ENCODE measurements around the gene KRT16.
"Not testable (repeated sequence)": the region's sequence is repeated elsewhere in the genome, so short reads cannot be mapped to it uniquely, and the experiment has no call there.

Gene KRT16

DNA sequence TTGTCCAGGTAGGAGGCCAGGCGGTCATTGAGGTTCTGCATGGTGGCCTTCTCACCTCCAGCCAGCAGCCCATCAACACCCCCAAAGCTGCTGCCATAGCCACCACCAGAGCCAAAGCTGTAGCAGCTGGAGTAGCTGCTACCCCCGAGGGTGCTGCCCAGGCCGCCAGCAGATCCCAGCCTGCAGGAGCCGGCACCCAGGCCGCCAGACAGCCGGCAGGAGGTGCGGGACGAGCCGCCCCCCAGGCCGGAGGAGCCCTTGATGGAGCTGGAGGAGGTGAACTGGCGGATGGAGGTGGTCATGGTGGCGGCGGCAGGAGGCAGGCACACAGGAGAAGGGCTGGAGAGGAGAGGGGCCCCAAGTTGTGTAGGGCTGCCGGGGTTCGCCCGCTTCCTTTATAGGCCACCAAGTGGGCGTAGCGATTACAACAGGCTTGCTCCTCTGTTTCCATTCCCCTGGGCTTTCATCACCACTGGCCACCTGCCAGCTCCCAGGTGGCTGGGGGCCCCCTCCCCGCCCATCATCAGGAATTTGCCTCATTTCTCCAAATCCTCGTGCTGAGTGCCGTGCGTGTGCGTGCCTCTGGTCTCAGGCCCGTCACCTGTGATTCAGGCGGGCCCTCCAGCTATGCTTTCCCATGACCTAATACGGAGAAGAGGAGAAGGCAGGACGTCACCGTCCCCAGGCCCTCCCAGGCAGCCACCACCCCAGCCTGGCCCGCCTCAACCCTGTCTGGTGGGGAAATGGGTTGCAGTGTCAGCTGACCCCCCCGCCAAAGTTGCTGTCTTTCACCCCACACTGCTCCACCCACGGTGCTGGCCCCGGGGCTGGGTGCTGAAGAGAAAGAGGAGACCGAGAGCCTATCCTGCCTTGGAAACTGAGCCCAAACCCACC, 11.9 kb upstream of the KRT16 start, which contains the start of gene KRT17:
TSS of gene KRT17 (minus strand) at position 368 of the 894 bp plus-strand sequence. CDS start at position 302, 66 bp downstream.
- TF ChIP-seq, protein P1, sequence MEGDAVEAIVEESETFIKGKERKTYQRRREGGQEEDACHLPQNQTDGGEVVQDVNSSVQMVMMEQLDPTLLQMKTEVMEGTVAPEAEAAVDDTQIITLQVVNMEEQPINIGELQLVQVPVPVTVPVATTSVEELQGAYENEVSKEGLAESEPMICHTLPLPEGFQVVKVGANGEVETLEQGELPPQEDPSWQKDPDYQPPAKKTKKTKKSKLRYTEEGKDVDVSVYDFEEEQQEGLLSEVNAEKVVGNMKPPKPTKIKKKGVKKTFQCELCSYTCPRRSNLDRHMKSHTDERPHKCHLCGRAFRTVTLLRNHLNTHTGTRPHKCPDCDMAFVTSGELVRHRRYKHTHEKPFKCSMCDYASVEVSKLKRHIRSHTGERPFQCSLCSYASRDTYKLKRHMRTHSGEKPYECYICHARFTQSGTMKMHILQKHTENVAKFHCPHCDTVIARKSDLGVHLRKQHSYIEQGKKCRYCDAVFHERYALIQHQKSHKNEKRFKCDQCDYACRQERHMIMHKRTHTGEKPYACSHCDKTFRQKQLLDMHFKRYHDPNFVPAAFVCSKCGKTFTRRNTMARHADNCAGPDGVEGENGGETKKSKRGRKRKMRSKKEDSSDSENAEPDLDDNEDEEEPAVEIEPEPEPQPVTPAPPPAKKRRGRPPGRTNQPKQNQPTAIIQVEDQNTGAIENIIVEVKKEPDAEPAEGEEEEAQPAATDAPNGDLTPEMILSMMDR (IDR thresholded peaks at IDR 0.05; ENCODE audit: low read length): no peak
- TF ChIP-seq EZH2 (optimal IDR thresholded peaks at IDR 0.05; ENCODE audit: low read depth, low read length): no peak
- no peak for TF ChIP-seq EZH2phosphoT487 (IDR thresholded peaks at IDR 0.05; ENCODE audit: low read length)
- Histone ChIP-seq H3K27ac (ENCODE audit: low read length) (no peak within 1 kb of the TSS), H3K4me2 (ENCODE audit: low read depth, low read length) (no peak within 1 kb of the TSS), H3K9me3 (replicated peaks; ENCODE audit: insufficient read depth, low read length) (no peaks in the 10 kb centered on the region), H3K4me3 (ENCODE audit: low read length) (no peak within 1 kb of the TSS), H3K4me1 (ENCODE audit: low read length) (no peaks in the 10 kb centered on the region), H3K79me2 (ENCODE audit: low read length) (no peaks in the 10 kb centered on the region), H4K20me1 (ENCODE audit: insufficient read depth, low read length) (no peaks in the 10 kb centered on the region), H3K9me2 (replicated peaks; ENCODE audit: insufficient read depth, low read length) (no peaks in the 10 kb centered on the region), H3K36me3 (replicated peaks; ENCODE audit: insufficient read depth, low read length) (no peaks in the 10 kb centered on the region), H2AFZ (ENCODE audit: low read length) (no peak within 1 kb of the TSS), H3F3A (ENCODE audit: insufficient read depth, low read length) (no peaks in the 10 kb centered on the region), H3K9ac (ENCODE audit: low read length) (no peak within 1 kb of the TSS), H3K27me3 (replicated peaks; ENCODE audit: insufficient read depth, low read length) (peaks cover 78% of the 10 kb centered on the region)
- no peak for DNase-seq

- H3K9ac ChIP-seq (ENCODE audit: low read length); H2AFZ ChIP-seq (ENCODE audit: low read length); DNase-seq; H3F3A ChIP-seq (ENCODE audit: insufficient read depth, low read length); H3K9me2 ChIP-seq (replicated peaks; ENCODE audit: insufficient read depth, low read length); H3K4me2 ChIP-seq (ENCODE audit: low read depth, low read length); H3K4me1 ChIP-seq (ENCODE audit: low read length); H3K9me3 ChIP-seq (replicated peaks; ENCODE audit: insufficient read depth, low read length); H3K4me3 ChIP-seq (ENCODE audit: low read length); H3K36me3 ChIP-seq (replicated peaks; ENCODE audit: insufficient read depth, low read length); H4K20me1 ChIP-seq (ENCODE audit: insufficient read depth, low read length); H3K27ac ChIP-seq (ENCODE audit: low read length); H3K79me2 ChIP-seq (ENCODE audit: low read length): not testable (repeated sequence)
- H3K27me3 ChIP-seq (replicated peaks; ENCODE audit: insufficient read depth, low read length): peaks cover 85% of the 10 kb centered on the region
Measured at GRCh38 chr17:41623184-41623861, 10.8 kb upstream of the KRT16 start.

GRCh38 chr17:41622340-41623183, 10.0 kb upstream of the KRT16 start:
- not testable (repeated sequence) for H3F3A ChIP-seq (ENCODE audit: insufficient read depth, low read length); H3K9me2 ChIP-seq (replicated peaks; ENCODE audit: insufficient read depth, low read length); H3K4me2 ChIP-seq (ENCODE audit: low read depth, low read length); H3K4me1 ChIP-seq (ENCODE audit: low read length); H3K27ac ChIP-seq (ENCODE audit: low read length); H3K9ac ChIP-seq (ENCODE audit: low read length); H3K4me3 ChIP-seq (ENCODE audit: low read length); H3K36me3 ChIP-seq (replicated peaks; ENCODE audit: insufficient read depth, low read length); H3K9me3 ChIP-seq (replicated peaks; ENCODE audit: insufficient read depth, low read length); H2AFZ ChIP-seq (ENCODE audit: low read length); H3K79me2 ChIP-seq (ENCODE audit: low read length); DNase-seq; H4K20me1 ChIP-seq (ENCODE audit: insufficient read depth, low read length)
- H3K27me3 ChIP-seq (replicated peaks; ENCODE audit: insufficient read depth, low read length): peaks cover 85% of the 10 kb centered on the region

- Histone ChIP-seq H3K4me3 (ENCODE audit: low read length) (no peak overlapping the region), H3K4me2 (ENCODE audit: low read depth, low read length) (no peak overlapping the region), H3K79me2 (ENCODE audit: low read length) (no peaks in the 10 kb centered on the region), H3K36me3 (replicated peaks; ENCODE audit: insufficient read depth, low read length) (no peaks in the 10 kb centered on the region), H4K20me1 (ENCODE audit: insufficient read depth, low read length) (no peaks in the 10 kb centered on the region), H2AFZ (ENCODE audit: low read length) (no peak overlapping the region), H3K27ac (ENCODE audit: low read length) (no peak overlapping the region), H3K9me3 (replicated peaks; ENCODE audit: insufficient read depth, low read length) (no peaks in the 10 kb centered on the region), H3K27me3 (replicated peaks; ENCODE audit: insufficient read depth, low read length) (peaks cover 80% of the 10 kb centered on the region), H3K4me1 (ENCODE audit: low read length) (no peaks in the 10 kb centered on the region), H3K9ac (ENCODE audit: low read length) (no peak overlapping the region), H3K9me2 (replicated peaks; ENCODE audit: insufficient read depth, low read length) (no peaks in the 10 kb centered on the region), H3F3A (ENCODE audit: insufficient read depth, low read length) (no peaks in the 10 kb centered on the region)
- DNase-seq: no peak
- TF ChIP-seq EZH2phosphoT487 (IDR thresholded peaks at IDR 0.05; ENCODE audit: low read length): no peak
- TF ChIP-seq EZH2 (optimal IDR thresholded peaks at IDR 0.05; ENCODE audit: low read depth, low read length): no peak
- TF ChIP-seq, protein P1 (IDR thresholded peaks at IDR 0.05; ENCODE audit: low read length): no peak
Measured at GRCh38 chr17:41621916-41622315, 9.3 kb upstream of the KRT16 start.

DNA sequence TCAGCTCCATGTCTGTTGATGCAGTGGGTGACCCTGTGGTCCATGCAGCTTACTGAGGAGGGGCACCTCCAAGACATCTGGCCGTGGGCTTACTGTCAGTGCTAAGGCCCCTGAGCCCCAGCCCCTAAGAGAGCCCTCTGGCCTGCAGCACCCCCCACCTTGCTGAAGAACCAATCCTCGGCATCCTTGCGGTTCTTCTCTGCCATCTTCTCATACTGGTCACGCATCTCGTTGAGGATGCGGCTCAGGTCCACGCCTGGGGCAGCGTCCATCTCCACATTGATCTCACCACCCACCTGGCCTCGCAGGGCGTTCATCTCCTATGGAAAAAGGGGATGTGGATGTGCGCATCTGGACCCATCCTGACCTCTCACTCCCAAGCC, 8.9 kb upstream of the KRT16 start:
- H3K36me3 ChIP-seq (replicated peaks; ENCODE audit: insufficient read depth, low read length); H3K4me3 ChIP-seq (ENCODE audit: low read length): not testable (repeated sequence)
- H3K27me3 ChIP-seq (replicated peaks; ENCODE audit: insufficient read depth, low read length): peaks cover 76% of the 10 kb centered on the region

More for the DNA sequence above, 8.9 kb upstream of the KRT16 start:
- not testable (repeated sequence) for H3K4me1 ChIP-seq (ENCODE audit: low read length); H2AFZ ChIP-seq (ENCODE audit: low read length); H3K9ac ChIP-seq (ENCODE audit: low read length); H3K27ac ChIP-seq (ENCODE audit: low read length); H3K4me2 ChIP-seq (ENCODE audit: low read depth, low read length); H3K9me2 ChIP-seq (replicated peaks; ENCODE audit: insufficient read depth, low read length); H3F3A ChIP-seq (ENCODE audit: insufficient read depth, low read length); DNase-seq; H4K20me1 ChIP-seq (ENCODE audit: insufficient read depth, low read length); H3K9me3 ChIP-seq (replicated peaks; ENCODE audit: insufficient read depth, low read length); H3K79me2 ChIP-seq (ENCODE audit: low read length)

All from MM.1S (cell line).